HG03378 (cell line): ENCODE data around the gene MGST2.
A peak's percentile ranks its signal among the peaks of the same experiment; 100 is the strongest.
"Not testable (repeated sequence)": the region's sequence is repeated elsewhere in the genome, so short reads cannot be mapped to it uniquely, and the experiment has no call there.

Experiments
- ATAC-seq: cut with Tn5 transposase; IDR thresholded peaks from one replicate; pipeline ENCODE4 v1.9.1; 2021; ENCODE audit warnings: mild to moderate bottlenecking, moderate library complexity; ENCODE audit not compliant: unreplicated experiment

MGST2 gene

DNA sequence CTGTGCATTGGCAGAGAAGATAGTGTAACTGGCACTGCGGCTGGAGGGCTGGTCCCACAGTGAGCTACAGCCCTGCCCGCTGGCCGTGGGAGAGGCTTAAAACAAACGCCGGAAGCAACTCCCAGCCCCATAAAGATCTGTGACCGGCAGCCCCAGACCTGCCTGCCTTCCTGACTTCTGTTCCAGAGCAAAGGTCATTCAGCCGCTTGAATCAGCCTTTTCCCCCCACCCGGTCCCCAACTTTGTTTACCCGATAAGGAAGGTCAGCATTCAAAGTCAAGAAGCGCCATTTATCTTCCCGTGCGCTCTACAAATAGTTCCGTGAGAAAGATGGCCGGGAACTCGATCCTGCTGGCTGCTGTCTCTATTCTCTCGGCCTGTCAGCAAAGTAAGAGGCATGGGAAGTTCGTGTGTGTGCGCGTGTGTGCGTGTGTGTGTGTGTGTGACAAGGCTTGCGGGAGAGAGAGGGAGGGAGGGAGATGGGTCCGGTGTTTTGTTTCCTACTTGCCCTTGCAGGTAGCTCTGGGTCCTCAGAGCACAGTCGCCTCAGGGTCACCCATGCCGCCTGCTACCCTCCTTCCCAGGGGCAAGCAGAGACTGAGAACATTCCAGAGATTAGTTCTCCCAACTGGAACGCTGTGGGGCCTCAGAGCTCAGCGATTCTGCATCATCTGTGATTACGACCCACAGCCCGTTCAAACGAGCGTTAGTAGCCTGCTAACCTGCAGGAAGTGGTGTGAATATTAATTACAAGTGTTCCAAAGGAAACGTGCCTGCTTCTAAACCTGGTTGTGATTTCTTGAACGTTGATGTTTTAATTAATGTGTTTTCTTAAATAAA is at the start of gene MGST2:
Gene MGST2, plus strand, starts transcription at position 130 of the 840 bp plus-strand sequence. Its CDS starts 201 bp downstream, at position 331.
- ATAC-seq = peak; percentile 58

DNA sequence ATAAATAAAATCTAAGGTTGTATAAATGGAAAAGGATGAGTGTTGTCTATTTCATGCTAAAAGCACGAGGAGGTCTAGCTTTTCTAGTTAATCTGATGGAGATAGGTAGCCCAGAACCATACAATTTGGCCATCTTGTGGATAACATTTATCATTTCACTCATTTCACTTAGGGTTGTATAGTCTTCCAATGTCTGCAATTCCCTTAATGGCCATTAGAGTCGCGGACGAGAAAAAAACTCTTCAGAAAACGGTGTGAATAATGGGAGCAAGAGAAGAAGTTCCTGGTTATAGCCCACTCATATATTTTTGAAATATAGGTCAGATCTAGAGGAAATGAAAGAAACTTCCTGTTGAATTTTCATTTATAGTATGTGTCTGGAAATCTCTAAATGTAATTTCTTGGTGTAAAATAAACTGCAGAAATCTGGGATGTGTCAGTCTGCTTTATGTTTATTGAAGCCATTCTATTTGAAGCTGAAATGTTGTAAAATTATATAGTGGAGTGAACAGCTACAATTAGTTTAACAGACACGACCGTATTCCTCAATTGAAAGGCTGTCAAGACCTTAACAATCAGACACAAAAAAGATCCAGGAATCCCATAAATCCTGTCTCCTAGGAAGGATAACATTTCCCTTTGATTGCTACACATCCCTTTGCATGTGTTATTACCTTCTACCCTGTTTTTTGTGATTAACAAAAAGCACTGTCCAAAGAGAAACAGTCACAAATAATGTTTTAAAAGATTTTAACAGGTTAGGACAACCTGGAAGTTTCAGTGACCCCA is 47.7 kb upstream of the MGST2 start:
- no peak for ATAC-seq

DNA sequence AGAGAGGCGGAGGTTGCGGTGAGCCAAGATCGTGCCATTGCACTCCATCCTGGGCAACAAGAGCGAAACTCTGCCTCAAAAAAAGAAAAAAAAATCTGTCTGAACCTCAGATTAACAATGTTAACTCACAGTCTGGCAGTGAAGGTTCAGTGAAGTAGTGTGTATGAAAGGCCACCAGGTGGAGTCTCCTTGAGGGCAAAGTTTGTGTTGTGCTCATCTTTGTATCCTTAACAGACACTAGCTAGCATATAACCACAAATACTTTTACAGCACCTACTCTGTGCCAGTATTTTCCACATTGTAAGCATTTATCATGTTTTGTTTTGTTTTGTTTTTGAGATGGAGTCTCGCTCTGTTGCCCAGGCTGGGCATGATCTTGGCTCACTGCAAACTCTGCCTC is 46.0 kb upstream of the MGST2 start:
- ATAC-seq = peak; percentile 74

DNA sequence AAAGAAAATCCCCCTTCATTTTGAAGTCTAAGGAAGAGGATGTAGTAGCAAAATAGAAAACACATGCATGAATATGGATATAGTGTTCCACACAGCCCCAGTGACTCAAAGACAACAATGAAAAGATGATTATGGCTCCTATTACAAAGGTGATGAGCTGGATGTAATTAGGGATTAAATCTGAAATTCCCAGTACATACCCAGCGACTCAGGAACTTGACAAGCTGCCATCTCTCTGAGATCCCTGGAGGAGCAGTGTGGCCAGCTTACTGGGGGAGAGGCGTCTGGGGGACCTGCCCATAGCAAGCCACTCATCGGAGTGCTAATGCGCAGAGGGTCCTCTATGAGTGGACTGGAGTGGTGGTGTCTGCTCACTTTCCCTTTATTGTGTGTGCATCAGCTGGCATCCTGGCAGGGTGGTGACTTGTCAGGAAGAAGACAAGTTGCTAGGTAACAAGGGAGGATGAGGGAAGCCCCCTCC is 42.7 kb upstream of the MGST2 start:
- no peak for ATAC-seq

DNA sequence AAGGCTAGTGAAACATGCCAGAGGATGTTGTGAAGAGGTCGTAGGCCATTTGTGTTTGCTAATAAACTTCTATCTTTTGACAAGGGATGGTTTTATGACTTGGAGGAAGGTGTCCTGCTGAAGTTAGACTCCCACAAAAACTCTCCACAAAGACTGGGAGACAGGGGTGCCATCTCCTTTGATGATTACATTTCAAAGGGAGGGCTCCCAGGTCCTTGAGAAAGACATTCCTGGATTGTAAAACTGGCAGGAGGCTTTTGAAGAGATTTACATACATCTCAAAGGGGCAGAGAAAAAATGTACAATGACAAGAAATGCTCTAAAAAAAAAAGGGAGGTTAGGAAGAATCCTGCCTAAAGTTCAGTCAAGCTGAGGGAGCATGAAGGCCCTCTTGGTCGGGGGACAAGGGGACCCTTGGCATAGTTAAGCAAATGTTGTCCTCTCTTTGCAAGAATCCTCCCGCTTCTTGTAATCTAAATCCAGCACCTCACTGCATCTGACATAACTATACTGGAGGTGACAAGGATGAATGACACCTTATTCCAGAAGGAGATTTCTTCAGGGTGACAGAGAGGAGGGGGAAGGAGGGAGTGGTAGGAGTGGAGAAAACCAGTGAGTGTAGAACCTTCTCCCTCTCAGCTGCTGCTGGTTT is 41.1 kb upstream of the MGST2 start:
- ATAC-seq = no peak

DNA sequence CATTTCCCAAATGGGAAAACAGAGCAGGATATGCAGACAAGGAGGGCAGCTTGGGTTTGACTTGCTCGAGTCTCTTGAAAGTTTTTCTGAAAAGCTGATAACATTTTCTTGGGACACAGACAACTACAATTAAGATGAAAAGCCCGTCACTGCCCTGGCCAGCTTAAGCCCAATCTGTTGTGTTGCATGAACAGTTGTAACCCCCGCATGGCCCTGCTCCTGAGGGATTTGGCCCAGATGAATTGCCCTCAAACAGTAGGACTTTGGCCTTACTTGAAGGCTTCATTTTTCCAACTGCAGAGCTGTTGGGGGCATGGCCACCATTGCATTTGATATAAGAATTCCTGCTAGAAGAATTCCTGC is 40.5 kb upstream of the MGST2 start:
- ATAC-seq = no peak

DNA sequence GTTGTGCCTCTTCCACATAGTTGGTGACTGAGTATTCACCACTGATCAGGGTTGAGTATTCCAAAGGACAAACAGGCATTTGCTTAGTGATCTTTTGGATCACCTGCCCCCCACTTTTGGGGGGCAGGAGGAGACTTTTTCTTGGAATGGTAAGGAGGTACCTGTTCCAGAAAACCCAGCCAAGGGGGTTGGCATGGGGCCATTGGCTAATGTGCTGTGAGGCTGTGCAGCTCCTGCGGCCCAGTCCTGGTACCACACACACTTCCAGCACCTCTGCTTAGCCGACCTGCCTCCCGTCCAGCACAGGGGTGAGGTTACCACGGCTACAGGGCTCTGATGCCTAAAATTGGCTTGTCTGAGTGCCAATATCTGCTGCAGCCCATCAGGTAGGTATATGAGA is 40.1 kb upstream of the MGST2 start:
- ATAC-seq = no peak

DNA sequence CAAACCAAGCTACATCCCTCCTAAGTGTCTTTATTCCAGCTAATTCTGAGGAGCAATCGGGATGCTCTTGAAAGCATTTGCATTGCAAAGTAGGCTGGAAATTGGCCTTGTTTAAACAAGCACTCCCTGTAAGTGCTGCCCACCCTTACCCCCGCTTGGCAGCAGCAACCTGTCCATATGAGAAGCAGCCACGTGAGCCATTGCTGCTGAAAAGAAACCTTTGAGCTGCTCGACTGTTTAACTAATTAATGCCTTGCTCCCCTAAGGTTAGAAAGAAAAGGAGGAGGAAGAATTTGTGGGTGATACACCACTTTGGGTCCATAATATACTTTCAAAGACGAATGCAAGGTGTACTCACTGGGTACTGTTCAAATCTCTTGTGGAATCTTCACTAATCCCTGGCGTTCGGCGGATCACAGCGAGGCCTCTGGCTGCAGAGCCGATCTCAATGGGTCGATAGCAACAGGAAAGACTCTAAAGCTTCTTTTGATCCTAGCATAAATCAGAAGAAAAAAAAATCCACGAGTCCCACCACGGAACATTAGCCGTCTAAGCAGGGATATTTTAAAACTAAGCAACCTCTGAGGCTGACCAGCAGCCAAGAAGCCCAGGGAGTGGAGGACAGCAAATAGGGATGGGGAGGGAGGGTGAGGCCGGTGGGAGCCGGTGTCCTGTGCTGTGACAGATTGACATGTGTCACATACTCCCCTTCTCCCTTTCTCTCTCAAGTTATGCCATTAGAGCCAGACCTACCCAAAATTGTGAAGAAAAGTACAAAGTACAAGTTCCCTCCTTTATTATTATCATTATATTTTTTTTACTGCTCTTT is 37.2 kb upstream of the MGST2 start:
- no peak for ATAC-seq

DNA sequence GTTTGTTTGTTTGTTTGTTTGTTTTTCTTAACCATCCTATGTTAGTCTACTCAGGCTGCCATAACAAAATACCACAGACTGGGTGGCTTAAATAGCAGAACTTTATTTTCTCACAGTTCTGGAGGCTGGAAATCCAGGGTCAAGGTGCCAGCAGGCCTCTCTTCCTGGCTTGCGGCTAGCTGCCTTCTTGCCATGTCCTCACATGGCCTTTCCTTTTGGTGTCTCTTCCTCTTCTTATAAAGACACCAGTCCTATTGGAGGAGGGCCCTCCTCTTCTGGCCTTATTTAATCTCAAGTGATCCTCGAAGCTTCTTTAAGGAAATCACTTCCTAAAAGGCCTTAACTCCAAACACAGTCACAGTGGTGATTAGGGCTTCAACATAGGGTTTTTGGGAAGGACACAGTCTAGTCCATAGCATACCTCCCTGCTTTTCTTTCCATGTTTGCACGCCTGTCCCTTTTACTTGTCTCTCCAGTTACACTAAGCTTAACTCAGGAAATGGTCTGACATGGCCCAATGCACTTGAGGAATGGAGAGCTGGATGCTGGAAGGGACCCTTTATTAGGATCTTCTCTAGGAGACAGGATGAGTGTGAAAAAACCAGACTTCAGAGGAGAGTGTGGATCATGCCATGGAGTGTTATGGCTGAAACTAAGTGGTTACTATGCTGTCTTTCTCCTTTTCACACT is 36.0 kb upstream of the MGST2 start:
- no peak for ATAC-seq

DNA sequence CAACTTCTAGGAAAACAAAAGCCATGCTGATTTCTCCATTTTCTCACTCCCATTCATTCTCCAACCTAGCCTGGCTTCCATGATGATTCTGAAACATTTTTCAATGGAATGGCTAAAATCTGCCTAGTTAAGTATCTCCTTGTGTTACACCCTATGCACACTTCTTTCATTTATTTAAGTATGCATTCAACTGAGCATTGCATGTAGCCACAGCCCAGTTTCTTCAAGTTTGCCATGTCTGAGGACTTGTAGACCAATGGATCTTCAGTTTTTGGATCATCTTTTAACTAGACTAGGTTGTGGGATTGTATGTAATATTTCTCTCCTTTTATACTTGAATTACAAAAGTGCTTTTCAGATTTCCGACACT is 35.5 kb upstream of the MGST2 start:
- ATAC-seq = no peak

DNA sequence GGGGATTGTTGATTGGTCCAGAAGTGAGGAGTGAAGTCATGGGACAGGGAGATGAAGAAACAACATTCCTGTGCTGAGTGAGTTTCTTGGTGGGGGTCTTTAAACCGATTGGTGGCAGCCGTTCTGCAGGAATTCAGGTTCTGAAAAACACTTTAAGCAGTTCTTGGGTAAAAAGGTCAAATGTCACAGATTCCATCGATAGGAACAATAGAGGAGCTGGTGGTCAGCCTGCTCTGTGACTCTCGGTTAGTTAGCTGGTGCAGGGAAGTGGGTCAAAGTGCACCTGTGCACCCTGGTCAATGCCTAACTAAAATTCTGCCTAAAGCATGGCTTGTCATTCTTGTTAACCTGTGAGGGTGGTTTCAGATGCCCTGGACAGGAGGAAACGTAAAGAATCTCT is 34.6 kb upstream of the MGST2 start:
- ATAC-seq = no peak

DNA sequence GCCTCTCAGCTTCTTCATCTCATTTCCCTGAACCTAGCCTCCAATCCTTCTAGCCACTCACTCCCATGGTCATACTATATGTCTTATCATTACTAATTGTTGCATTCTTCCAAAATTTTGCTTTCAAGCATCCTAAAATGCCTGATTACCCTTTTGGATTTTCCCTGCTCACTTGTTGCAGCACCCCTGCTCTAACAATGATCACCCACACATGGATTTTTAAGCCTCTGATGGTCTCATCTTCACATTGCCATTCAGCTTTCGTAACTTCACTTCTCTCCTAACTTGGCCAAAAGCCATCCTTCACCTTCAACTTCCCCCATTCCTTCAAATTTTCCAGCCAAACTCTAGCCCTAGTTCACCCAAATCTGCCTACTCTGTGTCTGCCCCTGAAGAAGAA is 33.8 kb upstream of the MGST2 start:
- ATAC-seq = no peak

DNA sequence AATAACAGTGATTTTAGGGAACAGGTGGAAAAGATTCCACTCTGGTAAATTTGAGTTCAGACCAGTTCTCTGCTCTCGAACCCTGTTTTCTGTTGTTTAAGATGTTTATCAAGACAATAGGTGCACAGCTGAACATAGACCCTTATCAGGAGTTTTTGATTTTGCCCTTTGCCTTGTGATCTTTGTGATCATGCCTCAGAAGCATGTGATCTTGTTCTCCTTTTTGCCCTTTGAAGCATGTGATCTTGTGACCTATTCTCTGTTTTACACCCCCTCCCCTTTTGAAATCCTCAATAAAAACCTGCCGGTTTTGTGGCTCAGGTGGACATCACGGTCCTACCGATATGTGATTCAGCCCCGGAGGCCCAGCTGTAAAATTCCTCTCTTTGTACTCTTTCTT is 32.9 kb upstream of the MGST2 start:
- not testable (repeated sequence) for ATAC-seq

DNA sequence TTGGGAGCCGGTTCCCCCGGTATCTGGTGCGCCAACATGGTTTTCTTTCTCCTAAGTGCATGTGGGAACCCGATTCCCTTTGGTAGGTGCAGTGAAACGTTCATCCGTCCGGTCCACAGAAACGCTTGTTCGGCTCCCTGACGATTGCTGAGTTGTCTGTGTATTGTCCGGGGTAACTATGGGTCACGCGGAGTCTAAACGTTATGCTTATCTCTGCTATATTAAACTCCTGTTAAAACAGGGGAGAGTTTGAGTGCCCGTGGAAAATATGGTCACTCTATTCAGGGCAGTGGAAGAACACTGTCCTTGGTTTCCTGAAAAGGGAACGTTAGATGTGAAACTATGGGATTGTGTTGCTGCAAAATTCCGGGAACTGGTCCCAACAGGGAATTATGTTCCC is 32.4 kb upstream of the MGST2 start:
- ATAC-seq = no peak

DNA sequence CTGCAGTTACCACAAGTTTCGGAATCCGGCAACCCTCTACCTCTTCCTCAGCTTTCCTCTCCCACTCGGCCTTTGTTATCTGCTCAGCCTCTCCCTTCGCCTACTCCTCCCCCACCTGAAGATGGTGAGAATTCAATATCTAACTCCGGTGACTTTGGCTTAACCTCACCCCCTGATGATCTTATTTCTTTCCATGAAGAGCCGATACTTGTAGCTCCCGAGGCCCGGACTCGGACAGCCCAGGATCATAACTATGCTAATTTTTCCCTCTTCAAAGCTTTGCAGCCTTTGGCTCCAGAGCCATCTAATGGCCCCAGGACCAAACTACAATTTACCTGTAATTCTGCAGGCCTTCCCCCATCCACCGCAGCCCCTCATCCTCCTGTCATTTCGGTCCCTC is 32.0 kb upstream of the MGST2 start:
- ATAC-seq = no peak

DNA sequence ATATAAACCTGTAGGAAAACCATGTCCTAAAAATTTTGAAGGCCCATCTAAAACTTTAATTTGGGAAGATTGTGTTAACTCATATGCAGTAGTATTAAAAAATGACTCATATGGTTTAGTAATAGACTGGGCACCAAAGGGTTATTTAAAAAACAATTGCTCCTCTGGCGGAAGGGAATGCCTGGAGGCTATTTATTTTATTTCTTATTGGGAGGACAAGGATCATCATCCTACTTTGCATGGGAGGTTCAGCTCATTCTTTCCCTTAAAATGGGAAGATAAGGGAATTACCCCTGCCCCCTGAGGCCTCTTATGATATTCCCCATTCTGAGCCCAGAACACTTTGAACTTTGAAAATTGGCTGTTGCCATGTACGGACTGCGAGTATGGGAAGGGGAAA is 29.7 kb upstream of the MGST2 start:
- ATAC-seq = no peak

DNA sequence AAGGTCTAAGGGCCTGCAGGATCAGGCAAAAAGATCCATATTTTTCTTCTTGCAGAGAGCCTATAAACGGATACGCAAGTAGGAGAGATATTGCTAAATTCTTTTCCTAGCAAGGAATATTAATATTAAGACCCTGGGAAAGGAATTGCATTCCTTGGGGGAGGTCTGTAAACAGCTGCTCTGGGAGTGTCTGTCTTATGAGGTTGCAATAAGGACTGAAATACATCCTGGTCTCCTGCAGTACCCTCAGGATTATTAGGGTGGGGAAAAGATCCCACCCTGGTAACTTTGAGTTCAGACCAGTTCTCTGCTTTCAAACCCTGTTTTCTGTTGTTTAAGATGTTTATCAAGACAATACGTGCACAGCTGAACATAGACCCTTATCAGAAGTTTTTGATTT is 27.3 kb upstream of the MGST2 start:
- ATAC-seq = not testable (repeated sequence)

DNA sequence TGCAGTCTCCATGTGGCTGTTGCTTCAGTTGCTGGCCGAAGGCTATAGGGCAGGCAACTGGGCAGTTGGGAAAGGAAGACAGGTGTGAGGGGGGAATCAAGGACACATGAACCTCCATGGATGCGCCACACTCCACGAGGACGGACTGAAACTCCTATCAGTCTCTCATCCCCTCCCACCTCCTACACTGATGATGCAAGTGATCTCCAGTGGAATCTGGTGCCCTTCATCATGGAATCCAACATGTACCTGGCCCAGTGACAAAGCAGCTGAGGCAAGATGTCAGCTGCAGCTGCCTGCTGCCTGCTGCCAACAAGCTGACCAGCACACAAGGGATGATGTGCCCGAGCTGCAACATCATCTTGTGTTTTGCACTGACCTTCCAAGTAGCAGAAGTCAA is 26.0 kb upstream of the MGST2 start:
- no peak for ATAC-seq

DNA sequence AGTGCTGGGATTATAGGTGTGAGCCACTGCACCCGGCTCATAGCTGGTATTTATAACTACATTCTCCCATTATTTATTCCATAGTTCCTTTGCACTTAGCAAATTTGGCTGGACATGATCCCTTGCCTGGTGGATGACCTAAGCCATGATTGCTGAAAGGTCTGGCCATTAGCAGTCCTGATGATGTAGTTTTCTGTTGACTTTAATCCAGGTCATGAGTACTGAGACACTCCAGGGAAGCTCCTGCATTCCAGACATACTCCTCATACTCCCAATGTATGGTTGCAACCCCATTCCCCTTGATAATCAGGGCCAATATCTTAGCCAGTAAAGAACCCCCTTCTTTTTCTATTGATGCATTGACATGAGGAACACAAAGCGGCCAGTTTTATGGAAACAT is 24.4 kb upstream of the MGST2 start:
- no peak for ATAC-seq

DNA sequence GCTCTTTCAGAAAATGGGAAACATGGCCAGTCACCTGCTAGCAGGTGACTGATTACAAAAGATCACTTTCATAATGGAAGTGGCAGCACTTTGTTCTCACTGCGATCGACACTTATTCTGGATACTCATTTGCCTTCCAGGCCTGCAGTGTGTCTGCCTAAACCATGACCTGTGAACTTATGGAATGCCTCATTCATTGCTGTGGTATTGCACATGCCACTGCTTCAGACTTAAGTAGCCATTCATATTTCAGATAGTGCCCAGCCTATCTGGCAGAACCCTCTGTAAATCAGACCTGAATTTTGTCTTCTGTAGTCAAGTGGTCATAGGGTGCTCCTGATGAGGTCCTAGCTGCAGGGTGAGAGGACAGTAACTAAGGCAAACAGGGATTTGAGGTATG is 23.3 kb upstream of the MGST2 start:
- ATAC-seq = no peak
